Astrocyte (in vitro differentiated cells and primary cell): ENCODE data around the gene PRR36. TPM values are rescaled to one million over a fixed set of nuclear protein-coding genes. Genes with fewer than 3 reads are reported as not detected.
A peak's percentile ranks its signal among the peaks of the same experiment; 100 is the strongest.
"Not testable (repeated sequence)": the region's sequence is repeated elsewhere in the genome, so short reads cannot be mapped to it uniquely, and the experiment has no call there.

Experiments used
- DNase-seq: peaks from one replicate; pipeline ENCODE4 v3.0.0-alpha.2; 2010; ENCODE audit warnings: low read depth
- FAIRE-seq: peaks from 2 replicates; lab custom pipeline; 2011; peaks lifted over from hg19 to GRCh38; lab: Jason Lieb, UNC
- H2AFZ ChIP-seq: 2 replicates; pipeline ENCODE4 v1.6.0; 2012; ENCODE audit warnings: low read depth, low read length, inconsistent platforms
- H3K27ac ChIP-seq: 2 replicates; pipeline ENCODE4 v1.5.1; 2011; ENCODE audit warnings: low read depth, low read length, inconsistent platforms
- H3K27me3 ChIP-seq: 2 replicates; pipeline ENCODE4 v1.6.0; 2011; ENCODE audit warnings: low read length, inconsistent platforms; ENCODE audit not compliant: insufficient read depth
- H3K36me3 ChIP-seq: 2 replicates; pipeline ENCODE4 v1.5.1; 2011; ENCODE audit warnings: low read length, inconsistent platforms; ENCODE audit not compliant: insufficient read depth
- H3K4me1 ChIP-seq: 2 replicates; pipeline ENCODE4 v1.5.1; 2011; ENCODE audit warnings: low read length, inconsistent platforms; ENCODE audit not compliant: insufficient read depth
- H3K4me2 ChIP-seq: 2 replicates; pipeline ENCODE4 v1.6.0; 2012; ENCODE audit warnings: low read length, inconsistent platforms
- H3K4me3 ChIP-seq: 2 replicates; pipeline ENCODE4 v1.5.1; 2011; ENCODE audit warnings: low read depth, mild to moderate bottlenecking, low read length, inconsistent platforms; ENCODE audit not compliant: insufficient read depth
- H3K79me2 ChIP-seq: 2 replicates; pipeline ENCODE4 v1.6.0; 2012; ENCODE audit warnings: mild to moderate bottlenecking, low read length, inconsistent platforms; ENCODE audit not compliant: insufficient read depth
- H3K9ac ChIP-seq: 2 replicates; pipeline ENCODE4 v1.6.0; 2012; ENCODE audit warnings: mild to moderate bottlenecking, low read length, inconsistent platforms
- H3K9me3 ChIP-seq: 2 replicates; pipeline ENCODE4 v1.5.1; 2012; ENCODE audit warnings: low read depth, mild to moderate bottlenecking, low read length, inconsistent platforms; ENCODE audit not compliant: insufficient read depth
- H4K20me1 ChIP-seq: 2 replicates; pipeline ENCODE4 v1.6.0; 2012; ENCODE audit warnings: low read length, inconsistent platforms; ENCODE audit not compliant: insufficient read depth
- H3K27ac Mint-ChIP-seq: one replicate; pipeline ENCODE4 v1.8.0; 2021; ENCODE audit warnings: mild to moderate bottlenecking, mixed read lengths; ENCODE audit not compliant: unreplicated experiment
- H3K27me3 Mint-ChIP-seq: one replicate; pipeline ENCODE4 v1.8.0; 2021; ENCODE audit warnings: low read depth, mixed read lengths; ENCODE audit not compliant: unreplicated experiment
- H3K36me3 Mint-ChIP-seq: one replicate; pipeline ENCODE4 v1.8.0; 2021; ENCODE audit warnings: low read depth, mixed read lengths; ENCODE audit not compliant: unreplicated experiment
- H3K4me1 Mint-ChIP-seq: one replicate; pipeline ENCODE4 v1.8.0; 2021; ENCODE audit warnings: low read depth, mixed read lengths; ENCODE audit not compliant: unreplicated experiment
- H3K4me3 Mint-ChIP-seq: one replicate; pipeline ENCODE4 v1.8.0; 2021; ENCODE audit warnings: mild to moderate bottlenecking, moderate library complexity, mixed read lengths; ENCODE audit not compliant: unreplicated experiment
- H3K9me3 Mint-ChIP-seq: one replicate; pipeline ENCODE4 v1.8.0; 2021; ENCODE audit warnings: mild to moderate bottlenecking, mixed read lengths; ENCODE audit not compliant: unreplicated experiment
- EZH2 ChIP-seq: IDR thresholded peaks from 2 replicates; pipeline ENCODE4 v1.6.1; 2012; ENCODE audit warnings: mild to moderate bottlenecking, low read length, inconsistent platforms; ENCODE audit not compliant: insufficient read depth
- total RNA-seq: library from RNA; stranded (reverse); gene quantifications from 2 replicates; pipeline ENCODE4 v1.2.1, GENCODE V29; 2021
- TF ChIP-seq, protein P1 (sequence below): IDR thresholded peaks from 2 replicates; pipeline ENCODE4 v1.5.1; 2011; ENCODE audit warnings: low read depth, mild to moderate bottlenecking, inconsistent platforms, low read length, moderate library complexity; ENCODE audit not compliant: insufficient read depth

PRR36 gene
- total RNA-seq, 1 donor from 2014 or later: 1.3 TPM

DNA sequence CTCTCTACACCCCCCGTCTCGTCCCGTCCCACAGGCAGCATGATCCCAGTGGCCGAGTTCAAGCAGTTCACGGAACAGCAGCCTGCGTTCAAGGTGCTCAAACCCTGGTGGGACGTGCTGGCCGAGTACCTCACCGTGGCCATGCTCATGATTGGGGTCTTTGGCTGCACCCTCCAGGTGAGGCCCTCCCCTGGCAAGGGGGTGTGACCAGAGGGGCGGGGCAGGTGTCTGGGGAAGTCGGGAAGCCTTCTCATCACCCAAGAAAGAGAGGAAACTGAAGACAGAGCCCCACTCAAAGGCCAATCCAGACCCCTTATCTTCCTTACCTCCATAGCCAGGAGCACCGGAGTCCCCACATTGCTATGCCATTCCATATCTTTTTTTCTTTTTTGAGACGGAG, 21.4 kb upstream of the PRR36 start:
- H3K9ac ChIP-seq: no peak overlapping the region
- H3K4me2 ChIP-seq: no peak overlapping the region
- peaks cover 3% of the 10 kb centered on the region for H3K4me1 Mint-ChIP-seq
- no peak overlapping the region for H3K4me3 Mint-ChIP-seq
- no peak overlapping the region for H3K27ac Mint-ChIP-seq
- no peak overlapping the region for H2AFZ ChIP-seq
- H3K27ac ChIP-seq: no peak overlapping the region
- H4K20me1 ChIP-seq: peaks cover 4% of the 10 kb centered on the region
- no peaks in the 10 kb centered on the region for H3K36me3 ChIP-seq
- H3K27me3 Mint-ChIP-seq: no peaks in the 10 kb centered on the region
- H3K36me3 Mint-ChIP-seq: peaks cover 9% of the 10 kb centered on the region
- peaks cover 10% of the 10 kb centered on the region for H3K4me1 ChIP-seq
- no peak for DNase-seq
- no peaks in the 10 kb centered on the region for H3K27me3 ChIP-seq
- peaks cover 3% of the 10 kb centered on the region for H3K79me2 ChIP-seq
- H3K9me3 ChIP-seq: no peaks in the 10 kb centered on the region
- no peaks in the 10 kb centered on the region for H3K9me3 Mint-ChIP-seq
- no peak overlapping the region for H3K4me3 ChIP-seq
- no peak for TF ChIP-seq EZH2
- TF ChIP-seq, protein P1, sequence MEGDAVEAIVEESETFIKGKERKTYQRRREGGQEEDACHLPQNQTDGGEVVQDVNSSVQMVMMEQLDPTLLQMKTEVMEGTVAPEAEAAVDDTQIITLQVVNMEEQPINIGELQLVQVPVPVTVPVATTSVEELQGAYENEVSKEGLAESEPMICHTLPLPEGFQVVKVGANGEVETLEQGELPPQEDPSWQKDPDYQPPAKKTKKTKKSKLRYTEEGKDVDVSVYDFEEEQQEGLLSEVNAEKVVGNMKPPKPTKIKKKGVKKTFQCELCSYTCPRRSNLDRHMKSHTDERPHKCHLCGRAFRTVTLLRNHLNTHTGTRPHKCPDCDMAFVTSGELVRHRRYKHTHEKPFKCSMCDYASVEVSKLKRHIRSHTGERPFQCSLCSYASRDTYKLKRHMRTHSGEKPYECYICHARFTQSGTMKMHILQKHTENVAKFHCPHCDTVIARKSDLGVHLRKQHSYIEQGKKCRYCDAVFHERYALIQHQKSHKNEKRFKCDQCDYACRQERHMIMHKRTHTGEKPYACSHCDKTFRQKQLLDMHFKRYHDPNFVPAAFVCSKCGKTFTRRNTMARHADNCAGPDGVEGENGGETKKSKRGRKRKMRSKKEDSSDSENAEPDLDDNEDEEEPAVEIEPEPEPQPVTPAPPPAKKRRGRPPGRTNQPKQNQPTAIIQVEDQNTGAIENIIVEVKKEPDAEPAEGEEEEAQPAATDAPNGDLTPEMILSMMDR: no peak
- FAIRE-seq: no peak

DNA sequence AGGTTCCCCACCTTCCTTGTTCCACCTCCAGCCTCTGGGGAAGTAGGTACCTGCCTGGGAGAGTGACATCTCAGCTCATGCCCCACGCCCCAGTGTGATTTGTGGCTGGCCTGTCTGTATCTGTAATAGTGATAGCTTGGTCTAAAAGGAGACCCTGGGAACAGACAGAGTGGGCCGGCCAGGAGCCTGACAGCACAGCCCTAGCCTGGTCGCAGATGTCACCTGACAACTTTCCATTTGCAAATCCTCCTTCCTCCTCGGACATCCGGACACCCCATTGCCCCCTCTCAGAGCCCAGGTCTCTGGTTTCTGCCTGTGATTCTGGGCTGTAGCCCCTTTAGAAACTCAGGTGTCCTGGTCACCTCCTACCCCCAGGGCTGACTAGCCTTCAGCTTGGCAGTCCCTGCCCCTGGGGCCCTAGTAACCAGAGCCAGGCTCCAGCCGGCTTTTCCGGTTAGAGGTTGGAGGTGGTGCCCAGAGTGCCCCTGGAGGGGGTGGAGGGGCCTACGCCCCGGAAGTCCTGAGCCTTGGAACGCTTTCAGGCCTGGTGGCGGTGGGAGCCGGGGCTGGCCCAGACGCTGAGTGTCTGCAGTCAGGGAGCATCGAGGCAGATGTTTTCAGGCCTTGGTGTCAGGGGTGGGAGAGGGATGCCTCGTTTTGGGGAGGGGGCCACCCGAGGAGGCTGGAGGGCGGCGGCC, 20.6 kb upstream of the PRR36 start:
- Histone ChIP-seq H3K27ac (no peak overlapping the region), H4K20me1 (peaks cover 4% of the 10 kb centered on the region), H3K36me3 (no peaks in the 10 kb centered on the region), H3K9ac (no peak overlapping the region), H3K79me2 (peaks cover 3% of the 10 kb centered on the region), H3K4me2 (no peak overlapping the region), H3K4me3 (no peak overlapping the region), H3K4me1 (peaks cover 10% of the 10 kb centered on the region), H3K9me3 (no peaks in the 10 kb centered on the region), H3K27me3 (no peaks in the 10 kb centered on the region), H2AFZ (no peak overlapping the region)
- Mint-ChIP-seq H3K4me1 (peaks cover 3% of the 10 kb centered on the region), H3K9me3 (no peaks in the 10 kb centered on the region), H3K27me3 (no peaks in the 10 kb centered on the region), H3K4me3 (no peak overlapping the region), H3K27ac (no peak overlapping the region), H3K36me3 (peaks cover 7% of the 10 kb centered on the region)
- no peak for DNase-seq
- no peak for TF ChIP-seq EZH2
- TF ChIP-seq, protein P1: no peak
- FAIRE-seq: no peak

DNA sequence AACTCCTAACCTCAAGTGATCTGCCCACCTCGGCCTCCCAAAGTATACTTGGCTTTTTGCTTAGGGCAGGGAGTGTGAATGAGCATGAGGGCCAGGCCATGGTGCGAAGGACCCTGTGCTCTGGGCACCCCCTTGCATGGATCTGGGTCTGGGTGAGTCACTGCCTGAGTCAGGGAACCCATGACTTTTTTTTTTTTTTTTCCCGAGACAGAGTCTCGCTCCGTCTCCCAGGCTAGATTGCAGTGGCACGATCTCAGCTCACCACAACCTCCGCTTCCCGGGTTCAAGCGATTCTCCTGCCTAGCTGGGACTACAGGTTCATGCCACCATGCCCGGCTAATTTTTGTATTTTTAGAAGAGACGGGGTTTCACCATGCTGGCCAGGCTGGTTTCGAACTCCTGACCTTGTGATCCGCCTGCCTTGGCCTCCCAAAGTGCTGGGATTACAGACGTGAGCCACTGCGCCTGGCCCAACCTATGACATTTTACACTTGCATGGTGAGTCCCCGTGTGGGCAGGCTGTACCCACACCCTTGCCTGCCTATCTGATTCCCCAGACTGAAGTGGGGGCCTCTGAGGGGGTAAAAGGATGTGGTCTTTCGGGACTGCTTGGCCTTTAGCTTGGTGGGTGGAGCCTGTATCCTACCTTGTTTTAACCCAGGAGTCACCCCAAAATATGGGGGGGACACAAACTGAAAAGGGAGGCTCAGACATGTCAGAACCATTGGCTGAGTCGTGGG, 19.3 kb upstream of the PRR36 start:
- H3K27me3 Mint-ChIP-seq, H3K36me3 Mint-ChIP-seq, H3K79me2 ChIP-seq, H3K9me3 ChIP-seq, H2AFZ ChIP-seq, H3K9me3 Mint-ChIP-seq, H3K4me3 Mint-ChIP-seq, H3K4me1 Mint-ChIP-seq, H3K36me3 ChIP-seq, FAIRE-seq, H3K27me3 ChIP-seq, H4K20me1 ChIP-seq, H3K4me3 ChIP-seq: not testable (repeated sequence)
- Histone ChIP-seq H3K4me2 (peak overlapping the region; percentile 44), H3K9ac (peak overlapping the region; percentile 55), H3K4me1 (peaks cover 15% of the 10 kb centered on the region), H3K27ac (peak overlapping the region; percentile 21)
- peak overlapping the region; percentile 41 for H3K27ac Mint-ChIP-seq
- peak; percentile 58 for DNase-seq
